ENCODE data around the gene BCAR1. TPM values are rescaled to one million over a fixed set of nuclear protein-coding genes. Genes with fewer than 3 reads are reported as not detected.

The BCAR1 gene
- total RNA-seq, 1 experiment from 2014 or later = 95.6 TPM

GRCh38 chr16:75254359-75254837 is 3.0 kb upstream of the BCAR1 start (continued):
- 0 out of 2 replicates have a peak, but pooled peaks have one; percentile 55 for TF ChIP-seq FOXP4 (CRISPR knock-in tag; IDR thresholded peaks at IDR 0.05)
- 0 out of 2 replicates have a peak, but pooled peaks have one; percentile 40 for TF ChIP-seq TP53 (CRISPR knock-in tag; IDR thresholded peaks at IDR 0.05)
- no peak for TF ChIP-seq OVOL2 (CRISPR knock-in tag; IDR thresholded peaks at IDR 0.05; ENCODE audit: borderline replicate concordance)

GRCh38 chr16:75252946-75253911 is 1.8 kb upstream of the BCAR1 start:
- ATAC-seq (peak; percentile 67), DNase-seq (ENCODE audit: low spot score) (peak; percentile 85)
- Mint-ChIP-seq H3K27ac (peak overlapping the region; percentile 97), H3K36me3 (no peaks in the 10 kb centered on the region), H3K4me3 (peak overlapping the region; percentile 43), H3K27me3 (ENCODE audit: low read depth) (no peaks in the 10 kb centered on the region), H3K4me1 (peaks cover 84% of the 10 kb centered on the region), H3K9me3 (no peaks in the 10 kb centered on the region)
- CTCF ChIA-PET = interaction anchor here (0.6 to 7.5 kb wide), 8 partner anchors 13 to 264 kb away, joined by 3 to 92 read pairs (median 3); no protein-coding TSS in a partner anchor
- POLR2A ChIA-PET = interaction anchor here (0.6 to 5.9 kb wide), 8 partner anchors 8 to 265 kb away, joined by 3 to 57 read pairs (median 4); no protein-coding TSS in a partner anchor
- TF ChIP-seq ZNF423 (CRISPR knock-in tag; IDR thresholded peaks at IDR 0.05) (0 out of 2 replicates have a peak, but pooled peaks have one; percentile 35), ZNF317 (CRISPR knock-in tag; IDR thresholded peaks at IDR 0.05; ENCODE audit: borderline replicate concordance, low read depth) (no peak), ATF1 (CRISPR knock-in tag; IDR thresholded peaks at IDR 0.05) (no peak), SP1 (CRISPR knock-in tag; conservative IDR thresholded peaks at IDR 0.05) (peak; percentile 24; the same call in 1 of the 2 replicates), ZNF281 (CRISPR knock-in tag; IDR thresholded peaks at IDR 0.05) (no peak), ESRRA (CRISPR knock-in tag; IDR thresholded peaks at IDR 0.05; ENCODE audit: borderline replicate concordance) (0 out of 2 replicates have a peak, but pooled peaks have one; percentile 23), ETV6 (CRISPR knock-in tag; IDR thresholded peaks at IDR 0.05) (peak; percentile 87), ZNF416 (CRISPR knock-in tag; IDR thresholded peaks at IDR 0.05) (0 out of 2 replicates have a peak, but pooled peaks have one; percentile 4), OVOL2 (CRISPR knock-in tag; IDR thresholded peaks at IDR 0.05; ENCODE audit: borderline replicate concordance) (no peak), RORB (CRISPR knock-in tag; IDR thresholded peaks at IDR 0.05) (no peak), FOXP1 (CRISPR knock-in tag; IDR thresholded peaks at IDR 0.05; ENCODE audit: borderline replicate concordance) (0 out of 2 replicates have a peak, but pooled peaks have one; percentile 31), SMAD3 (CRISPR knock-in tag; IDR thresholded peaks at IDR 0.05; ENCODE audit: borderline replicate concordance) (0 out of 2 replicates have a peak, but pooled peaks have one; percentile 31), USF1 (CRISPR knock-in tag; IDR thresholded peaks at IDR 0.05) (no peak), SMAD4 (CRISPR knock-in tag; IDR thresholded peaks at IDR 0.05) (no peak), TCF7 (CRISPR knock-in tag; IDR thresholded peaks at IDR 0.05; ENCODE audit: low read depth) (no peak), NFE2L1 (CRISPR knock-in tag; IDR thresholded peaks at IDR 0.05) (no peak)
- TF ChIP-seq, protein P1, sequence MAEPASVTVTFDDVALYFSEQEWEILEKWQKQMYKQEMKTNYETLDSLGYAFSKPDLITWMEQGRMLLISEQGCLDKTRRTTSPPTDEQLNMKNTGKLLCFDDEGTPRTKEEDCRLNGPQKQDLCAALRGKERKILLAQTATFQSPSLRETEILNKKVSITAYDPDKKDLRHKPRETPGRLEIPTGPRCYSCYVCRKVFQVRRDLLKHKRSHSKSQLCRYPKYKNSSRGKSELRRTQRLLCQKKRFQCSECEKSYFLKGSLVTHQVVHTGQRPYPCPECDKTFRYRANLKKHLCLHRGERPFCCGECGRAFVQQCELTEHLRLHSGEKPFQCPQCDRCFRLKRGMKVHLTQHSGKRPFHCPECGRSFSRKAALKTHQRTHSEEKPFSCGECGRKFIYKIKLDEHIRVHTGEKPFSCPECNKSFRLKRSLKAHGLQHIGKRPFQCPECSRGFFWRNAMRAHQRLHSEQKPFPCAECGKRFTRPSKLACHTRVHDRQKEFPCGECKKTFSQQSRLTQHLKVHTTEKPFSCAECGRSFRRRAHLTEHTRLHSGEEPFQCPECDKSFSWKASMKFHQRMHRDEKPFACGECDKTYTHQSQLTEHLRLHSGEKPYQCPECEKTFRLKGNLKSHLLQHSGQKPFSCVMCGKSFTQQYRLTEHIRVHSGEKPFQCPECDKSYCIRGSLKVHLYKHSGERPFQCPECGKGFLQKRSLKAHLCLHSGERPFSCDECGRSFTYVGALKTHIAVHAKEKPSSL (CRISPR knock-in tag; conservative IDR thresholded peaks at IDR 0.05) = no peak
- TF ChIP-seq, protein P2, sequence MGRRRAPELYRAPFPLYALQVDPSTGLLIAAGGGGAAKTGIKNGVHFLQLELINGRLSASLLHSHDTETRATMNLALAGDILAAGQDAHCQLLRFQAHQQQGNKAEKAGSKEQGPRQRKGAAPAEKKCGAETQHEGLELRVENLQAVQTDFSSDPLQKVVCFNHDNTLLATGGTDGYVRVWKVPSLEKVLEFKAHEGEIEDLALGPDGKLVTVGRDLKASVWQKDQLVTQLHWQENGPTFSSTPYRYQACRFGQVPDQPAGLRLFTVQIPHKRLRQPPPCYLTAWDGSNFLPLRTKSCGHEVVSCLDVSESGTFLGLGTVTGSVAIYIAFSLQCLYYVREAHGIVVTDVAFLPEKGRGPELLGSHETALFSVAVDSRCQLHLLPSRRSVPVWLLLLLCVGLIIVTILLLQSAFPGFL (CRISPR knock-in tag; IDR thresholded peaks at IDR 0.05; ENCODE audit: borderline replicate concordance) = no peak
- TF ChIP-seq, protein P3, sequence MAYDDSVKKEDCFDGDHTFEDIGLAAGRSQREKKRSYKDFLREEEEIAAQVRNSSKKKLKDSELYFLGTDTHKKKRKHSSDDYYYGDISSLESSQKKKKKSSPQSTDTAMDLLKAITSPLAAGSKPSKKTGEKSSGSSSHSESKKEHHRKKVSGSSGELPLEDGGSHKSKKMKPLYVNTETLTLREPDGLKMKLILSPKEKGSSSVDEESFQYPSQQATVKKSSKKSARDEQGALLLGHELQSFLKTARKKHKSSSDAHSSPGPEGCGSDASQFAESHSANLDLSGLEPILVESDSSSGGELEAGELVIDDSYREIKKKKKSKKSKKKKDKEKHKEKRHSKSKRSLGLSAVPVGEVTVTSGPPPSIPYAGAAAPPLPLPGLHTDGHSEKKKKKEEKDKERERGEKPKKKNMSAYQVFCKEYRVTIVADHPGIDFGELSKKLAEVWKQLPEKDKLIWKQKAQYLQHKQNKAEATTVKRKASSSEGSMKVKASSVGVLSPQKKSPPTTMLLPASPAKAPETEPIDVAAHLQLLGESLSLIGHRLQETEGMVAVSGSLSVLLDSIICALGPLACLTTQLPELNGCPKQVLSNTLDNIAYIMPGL (CRISPR knock-in tag; IDR thresholded peaks at IDR 0.05) = no peak
- TF ChIP-seq, protein P4, sequence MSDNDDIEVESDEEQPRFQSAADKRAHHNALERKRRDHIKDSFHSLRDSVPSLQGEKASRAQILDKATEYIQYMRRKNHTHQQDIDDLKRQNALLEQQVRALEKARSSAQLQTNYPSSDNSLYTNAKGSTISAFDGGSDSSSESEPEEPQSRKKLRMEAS (CRISPR knock-in tag; IDR thresholded peaks at IDR 0.05) = 0 out of 2 replicates have a peak, but pooled peaks have one; percentile 28

All from WTC11 (cell line).